ENCODE results near the gene RGL1. TPM values are rescaled to one million over a fixed set of nuclear protein-coding genes. Genes with fewer than 3 reads are reported as not detected.

Gene RGL1
- total RNA-seq, 1 donor = 24.6 TPM

- TF ChIP-seq CTCF (IDR thresholded peaks at IDR 0.05; ENCODE audit: extremely low read depth, low read depth, low read length) = no peak
- H3K4me1 ChIP-seq (ENCODE audit: insufficient read depth, low read length) = no peaks in the 10 kb centered on the region
- H3K4me2 ChIP-seq (ENCODE audit: insufficient read depth, low read length) = no peak overlapping the region
- H3K36me3 ChIP-seq (ENCODE audit: insufficient read depth, low read length) = no peaks in the 10 kb centered on the region
- H3K9me3 ChIP-seq (ENCODE audit: low read depth, low read length) = no peaks in the 10 kb centered on the region
- H3K27ac ChIP-seq (ENCODE audit: low read depth, low read length) = no peak overlapping the region
- H3K79me2 ChIP-seq (ENCODE audit: insufficient read depth, low read length) = no peaks in the 10 kb centered on the region
- H3K4me3 ChIP-seq (ENCODE audit: insufficient read depth, low read length) = no peak overlapping the region
- no peak for DNase-seq (ENCODE audit: insufficient read length, low spot score, missing footprints)
- no peaks in the 10 kb centered on the region for H3K27me3 ChIP-seq (ENCODE audit: insufficient read depth, low read length)
- no peak overlapping the region for H2AFZ ChIP-seq (ENCODE audit: low read length)
- H4K20me1 ChIP-seq (ENCODE audit: insufficient read depth, low read length) = no peaks in the 10 kb centered on the region
These were observed 27.5 kb downstream of the RGL1 start for GRCh38 chr1:183832459-183832858.

GRCh38 chr1:183834568-183834967, 29.6 kb downstream of the RGL1 start:
- Histone ChIP-seq H3K27ac (ENCODE audit: low read depth, low read length) (no peak overlapping the region), H3K4me1 (ENCODE audit: insufficient read depth, low read length) (no peaks in the 10 kb centered on the region), H3K79me2 (ENCODE audit: insufficient read depth, low read length) (no peaks in the 10 kb centered on the region), H4K20me1 (ENCODE audit: insufficient read depth, low read length) (no peaks in the 10 kb centered on the region), H3K4me3 (ENCODE audit: insufficient read depth, low read length) (no peak overlapping the region), H3K4me2 (ENCODE audit: insufficient read depth, low read length) (no peak overlapping the region), H3K27me3 (ENCODE audit: insufficient read depth, low read length) (no peaks in the 10 kb centered on the region), H3K36me3 (ENCODE audit: insufficient read depth, low read length) (no peaks in the 10 kb centered on the region), H3K9me3 (ENCODE audit: low read depth, low read length) (no peaks in the 10 kb centered on the region), H2AFZ (ENCODE audit: low read length) (no peak overlapping the region)
- DNase-seq (ENCODE audit: insufficient read length, low spot score, missing footprints) = no peak
- no peak for TF ChIP-seq CTCF (IDR thresholded peaks at IDR 0.05; ENCODE audit: extremely low read depth, low read depth, low read length)

GRCh38 chr1:183836598-183836997, 31.7 kb downstream of the RGL1 start:
- TF ChIP-seq CTCF (IDR thresholded peaks at IDR 0.05; ENCODE audit: extremely low read depth, low read depth, low read length) = no peak
- no peak for DNase-seq (ENCODE audit: insufficient read length, low spot score, missing footprints)
- Histone ChIP-seq H3K27ac (ENCODE audit: low read depth, low read length) (no peak overlapping the region), H3K4me2 (ENCODE audit: insufficient read depth, low read length) (no peak overlapping the region), H3K27me3 (ENCODE audit: insufficient read depth, low read length) (no peaks in the 10 kb centered on the region), H4K20me1 (ENCODE audit: insufficient read depth, low read length) (no peaks in the 10 kb centered on the region), H3K36me3 (ENCODE audit: insufficient read depth, low read length) (no peaks in the 10 kb centered on the region), H3K79me2 (ENCODE audit: insufficient read depth, low read length) (no peaks in the 10 kb centered on the region), H2AFZ (ENCODE audit: low read length) (no peak overlapping the region), H3K4me3 (ENCODE audit: insufficient read depth, low read length) (no peak overlapping the region), H3K9me3 (ENCODE audit: low read depth, low read length) (no peaks in the 10 kb centered on the region), H3K4me1 (ENCODE audit: insufficient read depth, low read length) (peaks cover 11% of the 10 kb centered on the region)

- no peak overlapping the region for H2AFZ ChIP-seq (ENCODE audit: low read length)
- H3K79me2 ChIP-seq (ENCODE audit: insufficient read depth, low read length) = no peaks in the 10 kb centered on the region
- no peak overlapping the region for H3K4me3 ChIP-seq (ENCODE audit: insufficient read depth, low read length)
- no peak for TF ChIP-seq CTCF (IDR thresholded peaks at IDR 0.05; ENCODE audit: extremely low read depth, low read depth, low read length)
- H4K20me1 ChIP-seq (ENCODE audit: insufficient read depth, low read length) = no peaks in the 10 kb centered on the region
- H3K9me3 ChIP-seq (ENCODE audit: low read depth, low read length) = no peaks in the 10 kb centered on the region
- no peaks in the 10 kb centered on the region for H3K27me3 ChIP-seq (ENCODE audit: insufficient read depth, low read length)
- H3K4me1 ChIP-seq (ENCODE audit: insufficient read depth, low read length) = peaks cover 16% of the 10 kb centered on the region
- no peak overlapping the region for H3K4me2 ChIP-seq (ENCODE audit: insufficient read depth, low read length)
- H3K36me3 ChIP-seq (ENCODE audit: insufficient read depth, low read length) = no peaks in the 10 kb centered on the region
- no peak for DNase-seq (ENCODE audit: insufficient read length, low spot score, missing footprints)
- H3K27ac ChIP-seq (ENCODE audit: low read depth, low read length) = no peak overlapping the region
These were observed 32.1 kb downstream of the RGL1 start for GRCh38 chr1:183837062-183837461.
